Measurements from ENCODE around the gene KIF3A.

DNA sequence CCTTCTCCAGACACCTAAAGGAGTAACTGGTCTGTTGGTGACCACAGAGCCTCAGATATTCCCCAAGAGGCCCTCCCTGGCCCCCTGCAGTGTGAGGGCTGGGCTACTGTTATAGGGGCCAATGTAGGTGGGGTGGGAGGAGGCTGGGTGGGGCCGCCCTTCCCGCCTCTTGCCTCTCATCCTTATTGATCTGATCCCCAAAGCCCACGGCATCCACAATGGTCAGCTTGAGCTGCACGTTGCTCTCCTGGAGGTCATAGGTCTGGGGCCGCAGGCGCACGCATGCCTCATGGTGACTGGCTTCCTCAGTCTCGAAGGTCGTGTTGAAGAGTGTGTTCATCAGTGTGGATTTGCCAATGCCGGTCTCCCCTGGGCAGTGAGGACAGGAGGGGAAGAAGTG lies 26.7 kb upstream of the KIF3A start:
- TF ChIP-seq, protein P1, sequence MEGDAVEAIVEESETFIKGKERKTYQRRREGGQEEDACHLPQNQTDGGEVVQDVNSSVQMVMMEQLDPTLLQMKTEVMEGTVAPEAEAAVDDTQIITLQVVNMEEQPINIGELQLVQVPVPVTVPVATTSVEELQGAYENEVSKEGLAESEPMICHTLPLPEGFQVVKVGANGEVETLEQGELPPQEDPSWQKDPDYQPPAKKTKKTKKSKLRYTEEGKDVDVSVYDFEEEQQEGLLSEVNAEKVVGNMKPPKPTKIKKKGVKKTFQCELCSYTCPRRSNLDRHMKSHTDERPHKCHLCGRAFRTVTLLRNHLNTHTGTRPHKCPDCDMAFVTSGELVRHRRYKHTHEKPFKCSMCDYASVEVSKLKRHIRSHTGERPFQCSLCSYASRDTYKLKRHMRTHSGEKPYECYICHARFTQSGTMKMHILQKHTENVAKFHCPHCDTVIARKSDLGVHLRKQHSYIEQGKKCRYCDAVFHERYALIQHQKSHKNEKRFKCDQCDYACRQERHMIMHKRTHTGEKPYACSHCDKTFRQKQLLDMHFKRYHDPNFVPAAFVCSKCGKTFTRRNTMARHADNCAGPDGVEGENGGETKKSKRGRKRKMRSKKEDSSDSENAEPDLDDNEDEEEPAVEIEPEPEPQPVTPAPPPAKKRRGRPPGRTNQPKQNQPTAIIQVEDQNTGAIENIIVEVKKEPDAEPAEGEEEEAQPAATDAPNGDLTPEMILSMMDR (IDR thresholded peaks at IDR 0.05; ENCODE audit: low read depth, low read length, poor library complexity, severe bottlenecking): no peak
- no peak for TF ChIP-seq EZH2phosphoT487 (IDR thresholded peaks at IDR 0.05; ENCODE audit: borderline replicate concordance, low read length)
